Astrocyte (in vitro differentiated cells and primary cell): ENCODE measurements around the gene DMRTA2.

ENCODE experiments used
- EZH2 ChIP-seq: IDR thresholded peaks from 2 replicates; pipeline ENCODE4 v1.6.1; 2012; ENCODE audit warnings: mild to moderate bottlenecking, low read length, inconsistent platforms; ENCODE audit not compliant: insufficient read depth
- TF ChIP-seq, protein P1 (sequence below): IDR thresholded peaks from 2 replicates; pipeline ENCODE4 v1.5.1; 2011; ENCODE audit warnings: low read depth, mild to moderate bottlenecking, inconsistent platforms, low read length, moderate library complexity; ENCODE audit not compliant: insufficient read depth

DNA sequence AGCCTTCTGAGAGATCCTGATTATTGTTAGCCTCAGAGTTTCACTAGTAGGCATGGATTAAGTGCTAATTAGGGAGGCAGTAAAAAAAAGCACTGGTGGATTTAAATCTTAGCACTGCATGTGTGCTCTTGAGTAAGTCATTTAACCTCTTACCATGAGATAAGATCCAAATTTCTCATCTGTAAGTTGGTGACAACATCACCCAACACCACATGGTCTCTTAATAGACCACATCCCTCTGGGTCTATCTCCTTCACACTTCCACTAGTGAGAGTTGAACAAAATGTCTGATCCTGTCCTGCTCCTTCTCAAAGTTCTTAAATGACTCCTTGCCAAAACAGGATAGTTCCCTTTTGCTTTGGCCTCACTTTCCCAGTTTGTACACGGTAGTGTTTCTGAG is 29.5 kb upstream of the DMRTA2 start:
- TF ChIP-seq, protein P1, sequence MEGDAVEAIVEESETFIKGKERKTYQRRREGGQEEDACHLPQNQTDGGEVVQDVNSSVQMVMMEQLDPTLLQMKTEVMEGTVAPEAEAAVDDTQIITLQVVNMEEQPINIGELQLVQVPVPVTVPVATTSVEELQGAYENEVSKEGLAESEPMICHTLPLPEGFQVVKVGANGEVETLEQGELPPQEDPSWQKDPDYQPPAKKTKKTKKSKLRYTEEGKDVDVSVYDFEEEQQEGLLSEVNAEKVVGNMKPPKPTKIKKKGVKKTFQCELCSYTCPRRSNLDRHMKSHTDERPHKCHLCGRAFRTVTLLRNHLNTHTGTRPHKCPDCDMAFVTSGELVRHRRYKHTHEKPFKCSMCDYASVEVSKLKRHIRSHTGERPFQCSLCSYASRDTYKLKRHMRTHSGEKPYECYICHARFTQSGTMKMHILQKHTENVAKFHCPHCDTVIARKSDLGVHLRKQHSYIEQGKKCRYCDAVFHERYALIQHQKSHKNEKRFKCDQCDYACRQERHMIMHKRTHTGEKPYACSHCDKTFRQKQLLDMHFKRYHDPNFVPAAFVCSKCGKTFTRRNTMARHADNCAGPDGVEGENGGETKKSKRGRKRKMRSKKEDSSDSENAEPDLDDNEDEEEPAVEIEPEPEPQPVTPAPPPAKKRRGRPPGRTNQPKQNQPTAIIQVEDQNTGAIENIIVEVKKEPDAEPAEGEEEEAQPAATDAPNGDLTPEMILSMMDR: no peak
- TF ChIP-seq EZH2: no peak
